Measurements from ENCODE around the gene WDR47. TPM values are rescaled to one million over a fixed set of nuclear protein-coding genes. Genes with fewer than 3 reads are reported as not detected.

Gene WDR47
- total RNA-seq, 1 experiment from 2014 or later, result 9.3 TPM

GRCh38 chr1:109048335-109048734 is 6.4 kb upstream of the WDR47 start (continued):
- TF ChIP-seq ZBTB33 (IDR thresholded peaks at IDR 0.05; ENCODE audit: extremely low read depth, insufficient replicate concordance, low read length), result no peak
- no peak for TF ChIP-seq CTCF (IDR thresholded peaks at IDR 0.05 in 2 of 3, conservative IDR thresholded peaks at IDR 0.05 in 1 of 3; ENCODE audit: borderline replicate concordance in 1 of 3, insufficient read depth in 1 of 3, low read depth in 2 of 3, low read length in 2 of 3)
- no peak for TF ChIP-seq ZNF274 (IDR thresholded peaks at IDR 0.05; ENCODE audit: low read depth, low read length)
- TF ChIP-seq POLR2A (IDR thresholded peaks at IDR 0.05; ENCODE audit: borderline replicate concordance, extremely low read depth, insufficient read depth, insufficient read length), result no peak
- TF ChIP-seq RAD21 (IDR thresholded peaks at IDR 0.05; ENCODE audit: low read depth), result no peak
- no peak for TF ChIP-seq TCF7L2 (IDR thresholded peaks at IDR 0.05; ENCODE audit: borderline replicate concordance, extremely low read depth, insufficient read depth, insufficient read length)
- TF ChIP-seq POLR2AphosphoS5 (IDR thresholded peaks at IDR 0.05; ENCODE audit: low read depth, low read length), result no peak
- no peak for TF ChIP-seq FOSL1 (IDR thresholded peaks at IDR 0.05; ENCODE audit: low read depth)

GRCh38 chr1:109047339-109047738 is 5.4 kb upstream of the WDR47 start:
- H2AFZ ChIP-seq (ENCODE audit: low read depth, low read length, poor library complexity, severe bottlenecking), result no peak overlapping the region
- intact Hi-C loops (cut with micrococcal nuclease), result no loop called here
- TF ChIP-seq ZNF274 (IDR thresholded peaks at IDR 0.05; ENCODE audit: low read depth, low read length), result no peak
- no peak for TF ChIP-seq ELF1 (IDR thresholded peaks at IDR 0.05; ENCODE audit: borderline replicate concordance, low read depth)
- TF ChIP-seq EZH2phosphoT487 (IDR thresholded peaks at IDR 0.05; ENCODE audit: borderline replicate concordance), result no peak
- TF ChIP-seq SIN3A (IDR thresholded peaks at IDR 0.05; ENCODE audit: low read depth), result no peak
- no peak for TF ChIP-seq SP1 (IDR thresholded peaks at IDR 0.05; ENCODE audit: low read depth)
- TF ChIP-seq POLR2A (IDR thresholded peaks at IDR 0.05; ENCODE audit: borderline replicate concordance, extremely low read depth, insufficient read depth, insufficient read length), result no peak
- no peak for TF ChIP-seq ZBTB33 (IDR thresholded peaks at IDR 0.05; ENCODE audit: extremely low read depth, insufficient replicate concordance, low read length)
- no peak for TF ChIP-seq RAD21 (IDR thresholded peaks at IDR 0.05; ENCODE audit: low read depth)
- TF ChIP-seq POLR2AphosphoS5 (IDR thresholded peaks at IDR 0.05; ENCODE audit: low read depth, low read length), result no peak
- no peak for TF ChIP-seq REST (IDR thresholded peaks at IDR 0.05; ENCODE audit: low read depth)
- TF ChIP-seq MAX (IDR thresholded peaks at IDR 0.05), result no peak

More at GRCh38 chr1:109047339-109047738, 5.4 kb upstream of the WDR47 start:
- ChIA-PET POLR2A (no interaction called here), CTCF (no interaction called here), RAD21 (ENCODE audit: low non-redundant PET in 1 of 2, low total read pairs in 2 of 2, uncharacterized antibody in 2 of 2, unreplicated experiment in 2 of 2) (no interaction called here)
- no peaks in the 10 kb centered on the region for H3K27me3 ChIP-seq (ENCODE audit: insufficient read depth, low read length)
- no TSS peak for BruUV-seq (replicated peaks)
- no peak overlapping the region for H3K4me3 ChIP-seq (replicated peaks in 1 of 2; ENCODE audit: low read depth in 1 of 2, low read length in 2 of 2)
- DNase-seq (ENCODE audit: low read depth, low spot score) (no peak), ATAC-seq (no peak)
- no peaks in the 10 kb centered on the region for H3K36me3 ChIP-seq (ENCODE audit: control insufficient read depth in 1 of 2, insufficient read depth in 2 of 2, low read length in 2 of 2)
- no peak overlapping the region for H3K27ac ChIP-seq (ENCODE audit: low read depth, low read length)
- no peaks in the 10 kb centered on the region for H3K9me3 ChIP-seq (ENCODE audit: control insufficient read depth in 1 of 2, insufficient read depth in 1 of 2, low read depth in 1 of 2, low read length in 2 of 2)
- no peak overlapping the region for H3K9ac ChIP-seq (ENCODE audit: low read length)
- H3K4me2 ChIP-seq (ENCODE audit: low read length), result no peak overlapping the region
- H3K79me2 ChIP-seq (ENCODE audit: insufficient read depth, low read length), result no peaks in the 10 kb centered on the region
- no peaks in the 10 kb centered on the region for H4K20me1 ChIP-seq (ENCODE audit: insufficient read depth)
- peaks cover 2 to 4% of the 10 kb centered on the region in 2 experiments; a peak in 3 of 4 replicates for H3K4me1 ChIP-seq (ENCODE audit: control insufficient read depth in 1 of 2, insufficient read depth in 2 of 2, low read length in 2 of 2)
- H3K9me2 ChIP-seq (ENCODE audit: insufficient read depth), result no peaks in the 10 kb centered on the region
